ENCODE measurements around the gene TMEM39A.

TMEM39A gene

GRCh38 chr3:119400466-119400865, 62.9 kb downstream of the TMEM39A start:
- DNase-seq (ENCODE audit: low read depth, low spot score), result no peak

- DNase-seq (ENCODE audit: low read depth, low spot score), result no peak
Observed at GRCh38 chr3:119396870-119397269, 66.5 kb downstream of the TMEM39A start.

- no peak for DNase-seq (ENCODE audit: low read depth, low spot score)
Observed at GRCh38 chr3:119395923-119396358, 67.5 kb downstream of the TMEM39A start.

GRCh38 chr3:119388577-119388976, 74.8 kb downstream of the TMEM39A start:
- DNase-seq (ENCODE audit: low read depth, low spot score), result no peak

GRCh38 chr3:119382134-119382533, 81.3 kb downstream of the TMEM39A start:
- no peak for DNase-seq (ENCODE audit: low read depth, low spot score)

- no peak for DNase-seq (ENCODE audit: low read depth, low spot score)
Observed at GRCh38 chr3:119380697-119381096, 82.7 kb downstream of the TMEM39A start.

All from activated CD4-positive, CD25-positive, alpha-beta regulatory T cell treated with anti-CD3 and anti-CD28 coated beads, Interleukin-2, amount 50 U/mL, for 16 hours (primary cell).